Thyroid gland (tissue), 4 donors: ENCODE data around the gene ATF5. TPM values are rescaled to one million over a fixed set of nuclear protein-coding genes. Genes with fewer than 3 reads are reported as not detected.

Experiments used
- DNase-seq, 2 donors: peaks; one replicate each; pipeline ENCODE4 v3.0.0-alpha.2; 2019
- H3K27ac ChIP-seq, 3 donors: fragments of 200-600 bp; sonication (generic); 1 replicate in 2 of 3; 2 replicates in 1 of 3; pipeline ENCODE4 v1.5.1; 2016 to 2019; ENCODE audit warnings: mild to moderate bottlenecking in 1 of 3, moderate library complexity in 1 of 3
- H3K27me3 ChIP-seq: fragments of 200-600 bp; sonication (generic); one replicate; pipeline ENCODE4 v1.5.1; 2019
- H3K36me3 ChIP-seq, 2 donors: fragments of 200-600 bp; sonication (generic); one replicate each; pipeline ENCODE4 v1.5.1; 2016 to 2019
- H3K4me1 ChIP-seq, 2 donors: fragments of 200-600 bp; sonication (generic); one replicate each; pipeline ENCODE4 v1.5.1; 2017 to 2019
- H3K4me3 ChIP-seq, 3 donors: fragments of 200-600 bp; sonication (generic); replicated peaks in 1 of 3; 1 replicate in 2 of 3; 2 replicates in 1 of 3; pipeline ENCODE4 v1.5.1; 2016; ENCODE audit warnings: mild to moderate bottlenecking in 1 of 3
- H3K9me3 ChIP-seq: fragments of 200-600 bp; sonication (generic); one replicate; pipeline ENCODE4 v1.5.1; 2017
- POLR2A ChIP-seq, 2 donors: fragments of 450-650 bp; IDR thresholded peaks; one replicate each; pipeline ENCODE4 v1.6.1; 2017; ENCODE audit warnings: antibody characterized with exemption in 2 of 2, mild to moderate bottlenecking in 2 of 2, moderate library complexity in 1 of 2
- WGBS, 2 donors: methylation state at CpG; one replicate each; pipeline ENCODE4 v1.1.5; 2017; 5-methylcytosine and 5-hydroxymethylcytosine counted together
- intact Hi-C: fragments of 100-400 bp; cut with DNase I; formaldehyde crosslinking; loops from one replicate; pipeline ENCODE4 v1.15.1; 2023
- total RNA-seq, 4 donors: library from RNA; depleted of rRNA; stranded (reverse); fragments of >200 nt; gene quantifications; one replicate each; pipeline ENCODE4 v1.2.3, GENCODE V29; 2016
- TF ChIP-seq, protein P1 (sequence below), 6 experiments: fragments of 200-600 bp in 3 of 6; fragments of 450-650 bp in 3 of 6; sonication (generic) in 3 of 6; IDR thresholded peaks; one replicate each; pipeline ENCODE4 v1.5.1; 2016 to 2019; ENCODE audit warnings: antibody characterized with exemption in 6 of 6, mild to moderate bottlenecking in 2 of 6, inconsistent platforms in 1 of 6, moderate library complexity in 1 of 6

ATF5 gene
- total RNA-seq, 4 donors from 2014 or later = 6.3 to 17.9 (median 8.0) TPM

DNA sequence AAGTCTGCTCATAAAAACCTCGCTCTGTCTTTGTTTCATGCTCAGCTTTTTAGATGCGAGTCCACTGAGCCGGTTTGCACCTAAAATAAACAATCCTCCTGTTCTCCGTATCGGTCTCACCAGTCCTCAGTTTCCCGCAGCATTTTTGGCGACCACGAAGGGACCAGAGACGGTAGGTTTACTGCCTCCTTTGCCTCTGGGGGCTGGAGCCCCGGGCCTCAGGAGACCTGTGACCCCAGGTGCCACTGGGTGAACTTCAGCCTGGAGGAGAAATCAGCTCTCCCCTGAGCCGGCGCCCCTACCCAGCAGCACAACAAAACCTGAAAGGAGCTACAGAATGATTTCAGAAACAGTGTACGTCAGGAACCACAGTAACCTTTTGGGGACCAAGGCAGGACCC, 23.9 kb downstream of the ATF5 start:
- Histone ChIP-seq H3K4me3 (no peak overlapping the region), H3K4me1 (peaks cover 54 to 62% of the 10 kb centered on the region in 2 donors), H3K27ac (peak overlapping the region; percentile 2 to 79 (median 78)), H3K36me3 (no peaks in the 10 kb centered on the region), H3K9me3 (no peaks in the 10 kb centered on the region), H3K27me3 (no peaks in the 10 kb centered on the region)
- intact Hi-C loops = no loop called here
- no peak for TF ChIP-seq POLR2A (IDR thresholded peaks at IDR 0.05)
- TF ChIP-seq, protein P1, sequence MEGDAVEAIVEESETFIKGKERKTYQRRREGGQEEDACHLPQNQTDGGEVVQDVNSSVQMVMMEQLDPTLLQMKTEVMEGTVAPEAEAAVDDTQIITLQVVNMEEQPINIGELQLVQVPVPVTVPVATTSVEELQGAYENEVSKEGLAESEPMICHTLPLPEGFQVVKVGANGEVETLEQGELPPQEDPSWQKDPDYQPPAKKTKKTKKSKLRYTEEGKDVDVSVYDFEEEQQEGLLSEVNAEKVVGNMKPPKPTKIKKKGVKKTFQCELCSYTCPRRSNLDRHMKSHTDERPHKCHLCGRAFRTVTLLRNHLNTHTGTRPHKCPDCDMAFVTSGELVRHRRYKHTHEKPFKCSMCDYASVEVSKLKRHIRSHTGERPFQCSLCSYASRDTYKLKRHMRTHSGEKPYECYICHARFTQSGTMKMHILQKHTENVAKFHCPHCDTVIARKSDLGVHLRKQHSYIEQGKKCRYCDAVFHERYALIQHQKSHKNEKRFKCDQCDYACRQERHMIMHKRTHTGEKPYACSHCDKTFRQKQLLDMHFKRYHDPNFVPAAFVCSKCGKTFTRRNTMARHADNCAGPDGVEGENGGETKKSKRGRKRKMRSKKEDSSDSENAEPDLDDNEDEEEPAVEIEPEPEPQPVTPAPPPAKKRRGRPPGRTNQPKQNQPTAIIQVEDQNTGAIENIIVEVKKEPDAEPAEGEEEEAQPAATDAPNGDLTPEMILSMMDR (IDR thresholded peaks at IDR 0.05) = no peak
- no peak for DNase-seq
- 46 to 59% methylated on average over 13 of the region's 13 CpGs for WGBS, 2 donors

DNA sequence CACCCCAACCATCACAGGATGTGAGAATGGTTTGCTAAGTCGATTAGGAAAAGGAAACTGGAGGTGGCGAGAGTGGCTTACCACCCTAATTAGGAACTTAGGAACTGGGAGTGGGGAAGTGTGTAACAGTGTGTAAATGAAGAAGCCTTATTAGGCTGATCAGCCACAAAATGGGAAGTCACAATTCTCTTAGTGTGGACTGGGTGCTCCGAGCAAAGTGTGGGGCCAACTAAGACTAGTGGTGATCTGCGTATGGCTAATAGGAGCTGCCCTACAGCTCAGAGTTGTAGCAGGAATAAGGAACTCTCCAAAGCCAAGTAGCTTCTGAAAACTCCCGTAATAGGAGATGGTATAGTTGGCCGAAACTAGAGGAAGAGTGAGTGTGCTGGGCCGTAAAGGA, 24.4 kb downstream of the ATF5 start:
- TF ChIP-seq, protein P1 (IDR thresholded peaks at IDR 0.05) = no peak
- TF ChIP-seq POLR2A (IDR thresholded peaks at IDR 0.05) = no peak
- intact Hi-C loops = no loop called here
- WGBS, 2 donors = 51 to 59% methylated on average over 7 of the region's 7 CpGs
- no peaks in the 10 kb centered on the region for H3K36me3 ChIP-seq
- peak overlapping the region; percentile 2 to 79 (median 78) for H3K27ac ChIP-seq
- no peak overlapping the region for H3K4me3 ChIP-seq
- no peak for DNase-seq
- H3K4me1 ChIP-seq = peaks cover 54 to 67% of the 10 kb centered on the region in 2 donors
- H3K27me3 ChIP-seq = no peaks in the 10 kb centered on the region
- no peaks in the 10 kb centered on the region for H3K9me3 ChIP-seq

GRCh38 chr19:49954092-49954829, 25.3 kb downstream of the ATF5 start:
- no peaks in the 10 kb centered on the region for H3K27me3 ChIP-seq
- peak in 1 of 2 donors; percentile 31 for DNase-seq
- WGBS, 2 donors = 14 to 16% methylated on average over 12 of the region's 12 CpGs
- no peaks in the 10 kb centered on the region for H3K36me3 ChIP-seq
- H3K4me1 ChIP-seq = peaks cover 54 to 67% of the 10 kb centered on the region in 2 donors
- intact Hi-C loops = no loop called here
- no peaks in the 10 kb centered on the region for H3K9me3 ChIP-seq
- H3K27ac ChIP-seq = peak overlapping the region; percentile 78 to 84 (median 79)
- no peak for TF ChIP-seq POLR2A (IDR thresholded peaks at IDR 0.05)
- TF ChIP-seq, protein P1 (IDR thresholded peaks at IDR 0.05) = no peak
- no peak overlapping the region for H3K4me3 ChIP-seq

- H3K36me3 ChIP-seq = no peaks in the 10 kb centered on the region
- peaks cover 54 to 67% of the 10 kb centered on the region in 2 donors for H3K4me1 ChIP-seq
- H3K9me3 ChIP-seq = no peaks in the 10 kb centered on the region
- H3K27me3 ChIP-seq = no peaks in the 10 kb centered on the region
- H3K4me3 ChIP-seq = no peak overlapping the region
- TF ChIP-seq POLR2A (IDR thresholded peaks at IDR 0.05) = no peak
- TF ChIP-seq, protein P1 (IDR thresholded peaks at IDR 0.05) = no peak
- intact Hi-C loops = no loop called here
- peak overlapping the region; percentile 69 to 79 (median 78) for H3K27ac ChIP-seq
- 19 to 28% methylated on average over 11 of the region's 11 CpGs for WGBS, 2 donors
- DNase-seq = peak; percentile 35 to 43
These were observed 25.9 kb downstream of the ATF5 start for GRCh38 chr19:49954933-49955332.

GRCh38 chr19:49956115-49956495, 27.1 kb downstream of the ATF5 start:
- intact Hi-C loops = no loop called here
- H3K36me3 ChIP-seq = no peaks in the 10 kb centered on the region
- H3K4me3 ChIP-seq = no peak overlapping the region
- H3K27ac ChIP-seq = peak overlapping the region; percentile 69 to 79 (median 78)
- H3K4me1 ChIP-seq = peaks cover 54 to 67% of the 10 kb centered on the region in 2 donors
- no peaks in the 10 kb centered on the region for H3K27me3 ChIP-seq
- 28 to 29% methylated on average over 9 of the region's 9 CpGs for WGBS, 2 donors
- no peaks in the 10 kb centered on the region for H3K9me3 ChIP-seq
- DNase-seq = no peak
- TF ChIP-seq, protein P1 (IDR thresholded peaks at IDR 0.05) = no peak
- no peak for TF ChIP-seq POLR2A (IDR thresholded peaks at IDR 0.05)
